ENCODE results near the gene RBPJ.
A peak's percentile ranks its signal among the peaks of the same experiment; 100 is the strongest.

Gene RBPJ

GRCh38 chr4:26424153-26424552, 103.3 kb downstream of the RBPJ start:
- DNase-seq = no peak

- no peak for DNase-seq
Measured at GRCh38 chr4:26424838-26425237, 104.0 kb downstream of the RBPJ start.

- DNase-seq = no peak
Measured at GRCh38 chr4:26425953-26426352, 105.1 kb downstream of the RBPJ start.

DNA sequence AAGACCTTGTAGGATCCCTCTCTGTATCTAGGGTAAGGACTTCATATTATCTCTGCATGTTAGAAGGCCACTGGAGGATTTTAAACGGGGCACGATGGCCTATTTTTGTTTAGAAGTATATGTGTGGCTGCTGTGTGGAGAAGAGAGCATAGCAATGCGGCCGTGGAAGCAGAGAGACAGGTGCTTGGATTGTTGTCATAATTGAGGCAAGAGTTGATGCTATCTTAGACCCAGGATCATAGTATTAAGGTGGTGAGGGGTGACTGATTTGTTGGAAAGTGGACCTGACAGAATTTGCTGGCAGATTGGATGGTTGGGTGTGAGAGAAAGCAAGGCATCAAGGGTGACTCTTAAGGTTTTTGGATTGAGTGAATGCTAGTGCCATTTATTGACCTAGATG, 106.1 kb downstream of the RBPJ start:
- no peak for DNase-seq

GRCh38 chr4:26429910-26430309, 109.1 kb downstream of the RBPJ start:
- no peak for DNase-seq

DNA sequence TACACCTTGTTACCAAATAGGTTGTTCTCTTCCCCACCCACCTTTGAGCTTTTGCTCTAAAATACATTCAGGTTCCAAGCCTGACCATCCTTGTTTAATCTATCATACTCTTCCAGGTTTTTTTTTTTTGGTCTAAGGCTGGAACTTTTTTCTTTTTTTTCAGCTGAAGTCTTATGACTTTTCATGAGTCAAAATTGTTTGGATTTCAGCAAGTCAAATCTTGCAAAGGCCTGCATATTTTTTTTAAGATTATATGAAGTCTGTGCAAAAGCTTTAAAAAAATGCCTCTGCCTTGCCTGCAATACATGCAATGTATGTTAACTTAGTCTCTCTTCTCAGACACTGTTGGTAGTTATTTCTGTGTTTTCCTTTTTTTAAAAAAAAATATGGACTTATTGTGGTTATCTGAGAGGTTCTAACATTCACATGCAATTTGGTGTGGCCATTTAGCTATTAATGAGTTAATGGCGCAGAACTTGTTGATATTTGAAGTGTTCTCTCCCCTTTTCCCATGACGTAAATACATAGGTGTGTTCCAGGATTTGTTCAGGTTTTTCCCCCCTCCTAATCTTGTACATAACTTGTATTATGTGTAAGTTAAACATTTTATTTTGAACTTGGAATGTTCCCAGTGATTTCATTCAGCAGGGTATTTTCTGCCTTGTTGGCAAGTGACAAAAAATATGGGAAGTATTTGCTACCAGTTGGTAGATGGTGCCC, 110.8 kb downstream of the RBPJ start:
- DNase-seq = no peak

DNA sequence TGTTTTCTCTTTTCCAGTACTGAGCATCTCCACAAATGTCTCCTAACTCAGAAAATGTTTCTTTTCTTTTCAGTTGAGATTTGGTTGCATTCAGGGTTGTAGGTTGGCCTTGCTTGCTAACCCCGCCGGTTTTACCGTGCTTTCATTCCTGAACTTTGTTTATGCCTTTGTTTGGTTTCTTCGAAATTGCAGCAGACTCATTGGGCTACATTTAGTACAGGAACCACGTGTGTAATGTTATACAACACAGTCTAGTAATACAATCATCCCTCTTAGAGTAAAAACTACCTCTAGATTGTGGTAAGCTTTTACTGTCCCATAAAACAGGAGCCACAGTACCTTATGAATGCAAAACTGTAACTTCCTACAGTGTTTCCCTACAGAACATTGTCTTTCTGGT, 111.6 kb downstream of the RBPJ start:
- no peak for DNase-seq

DNA sequence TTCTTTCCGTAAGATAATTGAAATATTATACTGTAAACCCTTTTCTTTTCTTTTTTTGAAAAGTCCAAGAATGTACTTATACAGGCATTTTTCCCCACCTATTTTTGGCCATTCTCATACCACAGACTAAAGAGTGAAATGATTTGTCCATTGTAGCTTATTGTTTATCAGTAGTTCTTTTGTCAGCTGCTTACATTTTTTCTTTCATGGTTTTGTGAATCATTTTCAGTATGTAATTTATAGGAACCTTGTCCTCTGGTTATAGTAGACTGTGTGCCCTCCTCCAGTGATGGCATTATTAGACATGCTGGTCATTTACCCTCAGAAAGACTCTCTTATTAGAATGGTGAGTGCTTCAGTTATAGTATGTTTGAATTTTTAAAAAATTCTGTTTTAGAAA, 112.7 kb downstream of the RBPJ start:
- DNase-seq = no peak

DNA sequence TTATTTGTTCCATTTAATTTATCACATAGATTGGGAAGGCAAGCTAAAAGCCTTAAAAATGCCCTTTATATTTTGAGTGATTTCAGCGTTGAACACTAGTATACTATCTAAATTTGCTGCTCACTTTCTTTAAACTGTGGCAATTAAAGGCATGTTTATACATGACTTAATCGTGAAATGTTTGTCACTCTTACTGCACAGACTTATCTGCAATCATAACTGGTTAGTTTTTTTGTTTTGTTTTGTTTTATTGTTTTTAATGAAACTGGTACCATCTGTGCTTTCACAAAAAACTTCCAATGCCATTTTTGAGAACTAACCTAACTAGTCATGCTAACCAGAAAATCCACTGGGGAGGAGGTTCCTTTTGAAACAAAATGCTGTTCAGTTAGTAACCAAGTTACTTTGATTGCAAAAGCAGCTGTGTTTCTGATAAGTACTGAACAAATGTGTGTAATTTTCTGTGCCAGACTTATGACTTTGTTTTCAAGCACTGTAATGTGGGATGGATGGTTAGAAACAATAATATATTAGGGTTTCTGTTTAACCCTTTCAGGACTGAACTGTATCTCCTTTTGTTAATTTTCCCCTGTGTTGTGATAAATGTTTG, 113.3 kb downstream of the RBPJ start:
- DNase-seq = no peak

- DNase-seq = no peak
Measured at GRCh38 chr4:26441102-26441501, 120.3 kb downstream of the RBPJ start.

DNA sequence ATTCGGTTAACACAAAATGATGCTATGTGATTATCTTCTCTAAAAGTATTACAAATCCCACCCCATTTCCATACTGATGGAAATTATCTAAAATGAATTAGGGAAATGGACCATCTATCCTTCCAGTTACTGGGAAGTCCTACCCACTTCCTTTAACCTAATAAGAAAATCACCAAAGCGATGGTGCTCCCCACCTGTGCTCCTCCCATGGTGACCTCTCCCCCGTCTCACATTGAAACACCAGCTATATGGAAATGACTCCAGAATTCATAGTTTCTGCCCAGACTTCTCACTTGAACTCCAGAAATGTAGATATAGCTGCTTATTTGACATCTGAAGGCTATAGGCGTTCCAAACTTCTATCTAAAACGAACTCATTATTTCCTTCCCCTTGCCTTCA, 121.0 kb downstream of the RBPJ start:
- no peak for DNase-seq

DNA sequence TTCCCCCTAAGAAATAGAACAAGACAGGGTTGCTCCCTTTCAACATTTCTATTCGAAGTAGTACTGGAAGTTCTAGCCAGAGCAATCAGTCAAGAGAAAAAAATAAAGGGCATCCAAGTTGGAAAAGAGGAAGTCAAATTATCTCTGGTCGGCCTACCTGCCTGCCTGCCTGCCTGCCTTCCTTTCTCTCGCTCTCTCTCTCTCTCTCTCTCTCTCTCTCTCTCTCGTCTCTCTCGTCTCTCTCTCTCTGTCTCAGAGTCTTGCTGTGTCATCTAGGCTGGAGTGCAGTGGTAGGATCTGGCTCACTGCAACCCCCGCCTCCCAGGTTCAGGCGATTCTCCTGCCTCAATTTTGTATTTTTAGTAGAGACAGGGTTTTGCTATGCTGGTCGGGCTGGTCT, 126.6 kb downstream of the RBPJ start:
- no peak for DNase-seq

GRCh38 chr4:26450418-26450817, 129.6 kb downstream of the RBPJ start:
- DNase-seq = no peak

DNA sequence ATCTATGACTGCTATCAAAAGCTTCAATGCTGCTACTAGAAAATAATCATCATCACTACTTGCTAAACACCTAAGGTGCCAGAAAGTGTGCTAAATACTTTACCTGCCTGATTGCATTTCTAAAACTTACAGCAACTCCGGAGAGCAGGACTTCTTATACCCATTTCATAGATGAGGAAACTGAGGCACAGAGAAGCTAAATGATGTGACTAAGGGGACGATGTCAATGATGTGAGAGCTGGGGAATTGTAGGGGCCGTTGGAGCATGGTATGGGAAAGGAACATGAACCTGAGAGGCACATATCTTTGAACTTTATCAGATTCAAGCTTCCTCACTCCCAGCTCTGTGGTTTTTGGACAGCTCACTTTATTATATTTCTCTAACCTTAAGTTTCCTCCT, 130.8 kb downstream of the RBPJ start:
- no peak for DNase-seq

GRCh38 chr4:26452565-26453531, 132.0 kb downstream of the RBPJ start:
- DNase-seq = peak; percentile 76

GRCh38 chr4:26454961-26455360, 134.1 kb downstream of the RBPJ start:
- DNase-seq = no peak

DNA sequence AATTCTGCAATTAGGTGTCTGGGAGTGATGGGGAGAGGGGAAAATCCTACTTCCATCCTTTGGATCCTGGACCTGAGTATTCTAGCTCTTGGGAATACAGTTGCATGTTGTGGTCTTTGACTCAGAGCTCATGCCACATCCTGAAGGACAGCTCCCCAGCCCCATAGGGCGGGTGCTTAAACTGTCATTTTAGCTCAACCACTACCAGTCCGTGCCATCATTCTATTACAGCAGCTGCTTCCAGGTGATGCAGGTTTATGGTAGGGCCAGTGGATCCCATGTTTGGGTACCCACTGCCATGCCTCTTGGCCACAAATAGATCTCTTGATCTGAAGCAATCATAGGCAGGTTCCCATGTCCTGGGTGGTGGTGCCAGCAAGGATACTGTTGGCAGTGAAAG, 134.8 kb downstream of the RBPJ start:
- no peak for DNase-seq

GRCh38 chr4:26457412-26457811, 136.6 kb downstream of the RBPJ start:
- DNase-seq = no peak

DNA sequence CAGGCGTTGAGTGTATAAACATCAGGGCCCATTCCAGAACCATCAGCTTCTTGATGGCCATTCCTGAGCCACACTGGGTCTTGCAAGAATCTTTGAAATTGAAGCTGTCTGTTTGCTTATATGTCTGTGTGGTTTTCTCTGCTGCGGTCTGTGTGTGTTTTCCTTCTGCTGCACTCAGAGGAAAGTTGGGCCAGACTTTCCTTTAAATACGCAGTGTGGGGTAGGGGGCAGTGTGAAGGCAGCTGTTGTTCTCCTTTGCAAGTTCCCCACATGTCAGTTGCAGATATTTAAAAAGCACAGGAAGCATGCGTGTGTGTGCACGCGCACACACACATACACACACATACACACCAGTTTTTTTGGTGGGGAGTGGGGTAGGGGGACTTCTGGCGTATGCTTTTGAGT, 137.3 kb downstream of the RBPJ start:
- DNase-seq = no peak

GRCh38 chr4:26459054-26459755, 138.4 kb downstream of the RBPJ start:
- DNase-seq = peak; percentile 11

DNA sequence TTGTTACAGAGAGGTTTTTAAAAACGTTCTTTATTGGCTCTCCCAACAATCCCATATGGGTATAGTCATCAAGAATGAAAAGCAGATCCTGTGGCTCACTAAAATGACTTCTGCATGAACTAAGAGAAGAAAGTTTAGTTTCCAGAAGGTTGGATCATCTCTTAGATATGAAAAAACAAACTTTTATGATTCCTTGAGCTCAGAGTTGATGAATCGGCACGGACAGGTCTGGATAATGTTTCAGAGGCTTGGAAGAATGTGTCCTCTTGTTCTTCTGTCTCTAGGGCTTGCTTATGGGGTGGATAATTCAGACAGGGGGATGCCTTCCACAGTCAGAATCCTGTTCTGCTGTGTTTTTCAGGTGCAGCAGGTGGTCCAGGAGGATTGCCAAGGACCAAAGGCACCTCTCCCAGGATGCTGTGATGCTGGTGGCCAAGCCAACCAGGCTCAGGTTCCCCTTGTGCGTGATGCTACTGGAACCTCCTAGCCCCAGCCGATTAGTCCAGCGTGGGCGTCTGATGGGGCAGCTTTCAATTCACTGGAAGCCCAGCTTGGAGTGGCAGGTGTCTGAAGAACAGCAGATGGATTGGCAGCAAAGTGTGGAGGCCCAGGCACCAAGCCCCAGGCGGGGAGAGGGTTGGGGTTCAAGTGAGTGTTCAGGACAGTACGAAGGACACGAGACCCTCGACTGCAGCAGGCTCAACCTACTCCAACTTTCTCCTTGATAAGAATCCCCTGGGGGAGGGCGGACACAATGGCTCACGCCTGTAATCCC, 139.1 kb downstream of the RBPJ start:
- no peak for DNase-seq

- DNase-seq = no peak
Measured at GRCh38 chr4:26462874-26463273, 142.1 kb downstream of the RBPJ start.
